PFSK-1 (cell line): Measurements from ENCODE around the gene CHCT1.

Experiments used
- FOXP2 ChIP-seq: optimal IDR thresholded peaks from 2 replicates; pipeline ENCODE3; 2011; ENCODE audit warnings: borderline replicate concordance, control low read depth, inconsistent platforms; ENCODE audit not compliant: insufficient read depth; ENCODE audit errors: extremely low read length, extremely low read depth
- POLR2AphosphoS5 ChIP-seq: IDR thresholded peaks from 2 replicates; pipeline ENCODE4 v1.6.1; 2012; ENCODE audit warnings: low read depth, mild to moderate bottlenecking, control low read depth, low read length, moderate library complexity
- SIN3A ChIP-seq: IDR thresholded peaks from 2 replicates; pipeline ENCODE4 v1.6.1; 2012; ENCODE audit warnings: mild to moderate bottlenecking, low read length, moderate library complexity, borderline replicate concordance; ENCODE audit not compliant: insufficient read depth
- TAF1 ChIP-seq: IDR thresholded peaks from 2 replicates; pipeline ENCODE4 v1.6.1; 2012; ENCODE audit warnings: low read length, control low read depth, borderline replicate concordance; ENCODE audit not compliant: insufficient read depth
- TF ChIP-seq, protein P1 (sequence below), 2 experiments: IDR thresholded peaks; 2 replicates each; pipeline versions ENCODE4 v1.6.1 to v1.8.0; 2011 to 2012; ENCODE audit warnings: low read depth in 2 of 2, low read length in 2 of 2, control low read depth in 1 of 2, inconsistent platforms in 1 of 2, mild to moderate bottlenecking in 1 of 2, moderate library complexity in 1 of 2; ENCODE audit not compliant: insufficient read depth in 1 of 2

CHCT1 gene

DNA sequence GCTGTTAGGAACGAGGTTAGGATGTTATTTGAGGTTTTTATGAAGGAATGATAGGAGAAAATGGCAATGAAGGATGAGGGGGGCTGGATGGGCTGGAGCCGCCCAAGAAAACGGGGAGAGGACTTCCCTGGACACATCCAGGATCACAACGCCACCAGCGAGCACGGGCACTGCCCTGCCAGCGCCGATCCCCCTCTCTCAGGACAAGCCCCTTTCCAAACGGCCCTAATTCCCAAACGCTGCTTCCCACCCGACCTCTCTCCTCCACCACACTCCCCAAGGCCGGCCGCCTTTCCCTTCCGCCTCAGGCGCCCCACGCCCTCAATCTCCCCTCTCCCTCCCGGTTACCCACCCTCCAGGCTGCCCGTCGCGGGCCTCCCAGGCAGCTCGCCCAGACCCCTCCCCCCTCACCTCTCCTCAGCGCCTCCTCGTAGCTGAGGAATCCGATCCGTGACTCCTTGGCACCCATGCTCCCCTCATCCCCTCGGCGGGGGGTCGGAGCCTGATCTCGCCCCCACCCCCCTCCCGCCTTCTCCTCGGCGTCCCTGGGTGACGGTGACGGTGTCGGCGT, 30.7 kb upstream of the CHCT1 start:
- no peak; the same call in 1 of the 2 replicates for TF ChIP-seq SIN3A
- TF ChIP-seq FOXP2 = no peak
- TF ChIP-seq POLR2AphosphoS5 = no peak
- TF ChIP-seq, protein P1, sequence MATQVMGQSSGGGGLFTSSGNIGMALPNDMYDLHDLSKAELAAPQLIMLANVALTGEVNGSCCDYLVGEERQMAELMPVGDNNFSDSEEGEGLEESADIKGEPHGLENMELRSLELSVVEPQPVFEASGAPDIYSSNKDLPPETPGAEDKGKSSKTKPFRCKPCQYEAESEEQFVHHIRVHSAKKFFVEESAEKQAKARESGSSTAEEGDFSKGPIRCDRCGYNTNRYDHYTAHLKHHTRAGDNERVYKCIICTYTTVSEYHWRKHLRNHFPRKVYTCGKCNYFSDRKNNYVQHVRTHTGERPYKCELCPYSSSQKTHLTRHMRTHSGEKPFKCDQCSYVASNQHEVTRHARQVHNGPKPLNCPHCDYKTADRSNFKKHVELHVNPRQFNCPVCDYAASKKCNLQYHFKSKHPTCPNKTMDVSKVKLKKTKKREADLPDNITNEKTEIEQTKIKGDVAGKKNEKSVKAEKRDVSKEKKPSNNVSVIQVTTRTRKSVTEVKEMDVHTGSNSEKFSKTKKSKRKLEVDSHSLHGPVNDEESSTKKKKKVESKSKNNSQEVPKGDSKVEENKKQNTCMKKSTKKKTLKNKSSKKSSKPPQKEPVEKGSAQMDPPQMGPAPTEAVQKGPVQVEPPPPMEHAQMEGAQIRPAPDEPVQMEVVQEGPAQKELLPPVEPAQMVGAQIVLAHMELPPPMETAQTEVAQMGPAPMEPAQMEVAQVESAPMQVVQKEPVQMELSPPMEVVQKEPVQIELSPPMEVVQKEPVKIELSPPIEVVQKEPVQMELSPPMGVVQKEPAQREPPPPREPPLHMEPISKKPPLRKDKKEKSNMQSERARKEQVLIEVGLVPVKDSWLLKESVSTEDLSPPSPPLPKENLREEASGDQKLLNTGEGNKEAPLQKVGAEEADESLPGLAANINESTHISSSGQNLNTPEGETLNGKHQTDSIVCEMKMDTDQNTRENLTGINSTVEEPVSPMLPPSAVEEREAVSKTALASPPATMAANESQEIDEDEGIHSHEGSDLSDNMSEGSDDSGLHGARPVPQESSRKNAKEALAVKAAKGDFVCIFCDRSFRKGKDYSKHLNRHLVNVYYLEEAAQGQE (IDR thresholded peaks at IDR 0.05; ENCODE audit: insufficient read depth in 1 of 2, low read depth in 2 of 2, low read length in 2 of 2) = no peak

DNA sequence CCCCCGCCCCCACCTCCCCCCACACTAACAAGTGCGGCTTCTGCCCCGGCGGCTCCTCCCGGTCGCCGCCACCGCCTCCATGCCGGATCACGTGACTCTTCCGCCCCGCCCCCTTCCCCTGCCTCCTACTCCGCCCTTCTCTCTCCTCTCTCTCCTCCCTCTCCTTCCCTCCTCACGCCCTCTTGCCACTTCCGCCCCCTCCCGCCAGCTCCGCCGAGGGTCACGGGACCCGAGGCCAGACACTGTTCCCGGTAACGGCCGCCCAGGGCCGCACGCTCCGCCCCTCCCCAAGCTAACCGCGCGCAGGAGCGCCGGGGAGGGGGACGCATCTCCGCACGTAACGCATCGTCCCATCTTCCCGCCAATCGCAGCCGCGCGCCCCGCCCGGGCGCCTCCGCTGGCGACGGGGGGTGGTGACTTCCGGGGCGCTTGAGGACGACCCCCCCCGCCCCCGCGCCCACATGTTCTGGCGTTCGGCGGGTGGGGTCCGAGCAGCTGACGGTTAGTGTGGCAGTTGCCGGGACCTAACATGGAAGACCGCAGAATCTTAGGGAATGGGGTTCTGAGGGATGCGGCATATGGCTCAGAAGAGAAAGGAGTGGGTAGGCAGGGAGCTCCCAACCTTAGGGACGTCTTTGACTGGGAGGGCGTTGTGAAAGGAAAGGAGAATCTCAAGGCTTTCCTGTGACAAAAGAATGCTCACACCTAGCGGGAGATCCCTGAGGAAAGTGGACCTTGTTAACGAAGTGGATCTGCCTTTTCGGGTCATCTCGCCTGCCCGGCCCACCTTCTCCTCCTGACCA, 30.0 kb upstream of the CHCT1 start, which contains the start of gene USP32:
TSS of gene USP32 (minus strand) at position 92 of the 803 bp plus-strand sequence. CDS start 194 bp downstream, outside the sequence.
- TF ChIP-seq SIN3A (no peak), POLR2AphosphoS5 (peak; percentile 62), TAF1 (no peak), FOXP2 (peak; percentile 96)
- TF ChIP-seq, protein P1 (IDR thresholded peaks at IDR 0.05; ENCODE audit: insufficient read depth in 1 of 2, low read depth in 2 of 2, low read length in 2 of 2) = no peak

DNA sequence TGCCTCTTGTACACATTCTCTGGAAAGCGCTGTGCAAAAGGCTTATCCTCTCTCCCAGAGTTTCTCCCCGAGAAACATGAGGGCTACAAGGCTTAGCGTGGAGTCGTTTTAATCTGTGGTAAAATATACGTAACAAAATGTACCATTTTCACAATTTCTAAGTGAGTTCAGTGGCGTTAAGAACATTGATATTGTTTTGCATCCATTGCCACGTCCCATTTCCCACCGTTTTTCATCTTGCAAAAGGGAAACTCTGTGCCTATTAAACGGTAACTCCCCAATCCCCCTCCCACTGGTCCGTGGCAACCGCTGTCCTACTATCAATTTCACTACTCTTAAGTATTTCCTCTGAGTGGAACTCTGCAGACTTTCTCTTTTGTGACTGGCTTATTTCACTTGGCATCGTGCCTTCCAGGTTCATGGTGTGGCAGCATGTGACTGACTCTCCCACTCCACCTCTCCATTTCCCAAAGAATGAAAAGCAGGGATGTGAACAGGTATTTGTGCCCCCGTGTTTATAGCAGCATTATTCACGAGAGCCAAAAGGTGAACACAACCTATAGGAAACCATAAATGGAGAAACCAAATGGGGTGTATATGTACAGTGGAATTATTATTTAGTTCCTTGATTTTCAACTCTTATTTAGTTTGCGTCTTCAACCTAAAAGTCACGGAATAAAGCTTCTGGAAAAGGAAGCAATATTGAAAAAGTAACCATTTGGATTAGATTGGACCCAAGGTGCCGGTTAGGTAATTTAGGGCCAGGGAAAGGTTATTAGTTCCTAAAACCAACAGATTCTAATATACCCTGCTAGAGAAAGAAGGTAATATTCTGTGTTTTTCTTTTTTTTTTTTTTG, 29.2 kb upstream of the CHCT1 start:
- TF ChIP-seq, protein P1 (IDR thresholded peaks at IDR 0.05; ENCODE audit: insufficient read depth in 1 of 2, low read depth in 2 of 2, low read length in 2 of 2) = no peak
- TF ChIP-seq SIN3A = 0 out of 2 replicates have a peak, but pooled peaks have one; percentile 24
- peak; percentile 51; the same call in 1 of the 2 replicates for TF ChIP-seq TAF1

DNA sequence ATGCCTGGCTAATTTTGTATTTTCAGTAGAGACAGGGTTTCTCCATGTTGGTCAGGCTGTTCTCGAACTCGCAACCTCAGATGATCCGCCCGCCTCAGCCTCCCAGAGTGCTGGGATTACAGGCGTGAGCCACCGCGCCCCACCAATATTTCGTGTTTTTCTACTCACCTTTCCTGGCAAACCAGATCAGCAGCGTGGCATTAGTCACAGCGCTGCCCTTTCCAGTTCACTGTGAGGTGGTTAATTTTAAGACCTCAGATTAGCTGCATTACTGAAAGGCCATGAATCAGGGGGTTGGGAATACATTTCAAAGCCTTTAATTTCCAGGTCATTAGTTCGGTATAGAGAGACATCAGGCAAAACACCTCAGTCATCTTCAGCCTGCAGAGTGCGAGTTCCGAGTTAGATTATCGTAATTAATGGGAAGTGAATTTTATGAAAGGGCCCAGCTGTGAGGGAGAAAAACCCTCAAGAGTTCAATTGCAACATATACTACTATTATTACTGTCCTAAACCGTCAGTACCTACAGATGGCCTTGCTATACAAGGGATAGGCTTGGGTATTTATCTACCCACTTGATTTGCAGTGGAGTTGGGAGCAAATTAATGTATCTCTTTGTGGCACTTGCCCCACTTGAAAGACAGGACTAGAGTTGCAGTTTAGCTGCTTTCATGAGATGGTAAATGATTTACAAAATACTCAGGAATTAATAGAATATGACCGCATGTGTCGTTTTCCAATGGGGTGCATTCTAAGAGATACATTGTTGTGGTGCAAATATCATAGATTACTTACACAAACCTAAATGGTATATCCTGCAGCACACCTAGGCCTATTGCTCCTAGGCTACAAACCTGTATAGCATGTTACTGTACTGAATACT, 28.2 kb upstream of the CHCT1 start:
- TF ChIP-seq, protein P1 (IDR thresholded peaks at IDR 0.05; ENCODE audit: insufficient read depth in 1 of 2, low read depth in 2 of 2, low read length in 2 of 2) = no peak
- TF ChIP-seq FOXP2 = no peak
- no peak for TF ChIP-seq SIN3A
- no peak for TF ChIP-seq POLR2AphosphoS5
- no peak for TF ChIP-seq TAF1
